CD8-positive, alpha-beta T cell (primary cell): Measurements from ENCODE around the gene ARVCF. TPM values are rescaled to one million over a fixed set of nuclear protein-coding genes. Genes with fewer than 3 reads are reported as not detected.
A peak's percentile ranks its signal among the peaks of the same experiment; 100 is the strongest.

Experiments
- microRNA-seq: library from miRNA; unstranded; fragments of <30 nt; microRNA quantifications from one replicate; pipeline ENCODE4 v1.2.0, GENCODE V29; 2022; ENCODE audit warnings: borderline microRNAs expressed
- total RNA-seq, 46 experiments: library from RNA in 2 of 46; stranded (reverse) in 2 of 46; gene quantifications; one replicate each; pipeline ENCODE4 v1.2.3 and lab custom pipeline; 2021 to 2026

Gene ARVCF
- total RNA-seq, 2 experiments from 2014 or later, result 1.1 to 2.3 TPM

Small RNA genes lying within 50 kb of the gene (microRNA-seq; reads per million reads assigned to microRNA genes)
- 721 reads per million, percentile 85 among the genes with 10 or more reads in this experiment for gene MIR185
- not detected for gene MIR4761

Other genes with a start within 250 kb of the ARVCF start
- 1 to 10 TPM; 5.8 to 6.9 TPM for gene GNB1L, start 161.9 kb downstream of the ARVCF start, total RNA-seq
- gene RTL10, start 161.9 kb downstream of the ARVCF start, total RNA-seq, result 10 to 100 TPM; 21.5 to 22.9 TPM
- 10 to 100 TPM; 10.5 to 11.0 TPM for gene COMT, start 75.1 kb downstream of the ARVCF start, total RNA-seq
- gene TXNRD2, start 75.0 kb downstream of the ARVCF start, total RNA-seq, result 10 to 100 TPM; 11.0 to 14.1 TPM
- 10 to 100 TPM in 1 of 2 experiments, 1 to 10 TPM in 1; 9.2 to 11.4 TPM for gene TANGO2, start 4.3 kb upstream of the ARVCF start, total RNA-seq
- 10 to 100 TPM; 16.9 to 22.1 TPM for gene DGCR8, start 63.4 kb upstream of the ARVCF start, total RNA-seq
- 10 to 100 TPM; 61.5 to 66.2 TPM for gene RANBP1, start 99.3 kb upstream of the ARVCF start, total RNA-seq
- 10 to 100 TPM; 57.8 to 62.8 TPM for gene TRMT2A, start 100.4 kb upstream of the ARVCF start, total RNA-seq
- gene ZDHHC8, start 115.0 kb upstream of the ARVCF start, total RNA-seq, result 10 to 100 TPM; 39.3 to 43.4 TPM
- gene CCDC188, start 134.2 kb upstream of the ARVCF start, total RNA-seq, result not detected